DOHH2 (cell line): ENCODE measurements around the gene OPRD1.

Experiments
- CTCF ChIP-seq: fragments of 200-600 bp; sonication (generic); IDR thresholded peaks from one replicate; pipeline ENCODE4 v1.5.1; 2014; ENCODE audit warnings: antibody characterized with exemption, mild to moderate bottlenecking, low read depth, low read length; ENCODE audit not compliant: poor library complexity, severe bottlenecking
- EZH2phosphoT487 ChIP-seq: fragments of 200-600 bp; sonication (generic); IDR thresholded peaks from 2 replicates; pipeline ENCODE4 v1.6.1; 2017; ENCODE audit warnings: borderline replicate concordance, mild to moderate bottlenecking, antibody characterized with exemption, low read length, moderate library complexity, mixed read lengths

GRCh38 chr1:28878796-28879195, 66.8 kb downstream of the OPRD1 start:
- no peak for TF ChIP-seq EZH2phosphoT487
- TF ChIP-seq CTCF: no peak
